Fibroblast of villous mesenchyme (primary cell): ENCODE measurements around the gene ACAP3. TPM values are rescaled to one million over a fixed set of nuclear protein-coding genes. Genes with fewer than 3 reads are reported as not detected.

ENCODE experiments used
- DNase-seq: peaks from one replicate; pipeline ENCODE4 v3.0.0-alpha.2; 2010; ENCODE audit warnings: low read depth
- H3K4me3 ChIP-seq: 2 replicates; pipeline ENCODE4 v1.5.1; 2011; ENCODE audit warnings: low read depth, mild to moderate bottlenecking, low read length
- CTCF ChIP-seq: IDR thresholded peaks from 2 replicates; pipeline ENCODE4 v1.5.1; 2012; ENCODE audit warnings: low read depth, mild to moderate bottlenecking, low read length; ENCODE audit not compliant: insufficient read depth
- total RNA-seq: library from RNA; depleted of rRNA; stranded (reverse); fragments of >200 nt; gene quantifications from 2 replicates; pipeline ENCODE4 v1.2.3, GENCODE V29; 2012

The ACAP3 gene
- total RNA-seq, 1 donor, result 43.2 TPM

- no peak overlapping the region for H3K4me3 ChIP-seq
- TF ChIP-seq CTCF, result no peak
- DNase-seq, result no peak
Measured at GRCh38 chr1:1338278-1338677, 30.5 kb upstream of the ACAP3 start.

GRCh38 chr1:1337793-1338147, 30.0 kb upstream of the ACAP3 start:
- no peak for TF ChIP-seq CTCF
- no peak overlapping the region for H3K4me3 ChIP-seq
- no peak for DNase-seq

GRCh38 chr1:1336931-1337792, 29.4 kb upstream of the ACAP3 start:
- H3K4me3 ChIP-seq, result no peak overlapping the region
- no peak for DNase-seq
- no peak for TF ChIP-seq CTCF

GRCh38 chr1:1336446-1336845, 28.7 kb upstream of the ACAP3 start:
- no peak for TF ChIP-seq CTCF
- no peak for DNase-seq
- no peak overlapping the region for H3K4me3 ChIP-seq

GRCh38 chr1:1335792-1336248, 28.1 kb upstream of the ACAP3 start:
- no peak overlapping the region for H3K4me3 ChIP-seq
- no peak for DNase-seq
- no peak for TF ChIP-seq CTCF

- DNase-seq, result no peak
- H3K4me3 ChIP-seq, result no peak overlapping the region
- no peak for TF ChIP-seq CTCF
Measured at GRCh38 chr1:1335283-1335682, 27.6 kb upstream of the ACAP3 start.

- no peak for DNase-seq
- H3K4me3 ChIP-seq, result no peak overlapping the region
- no peak for TF ChIP-seq CTCF
Measured at GRCh38 chr1:1334835-1335234, 27.1 kb upstream of the ACAP3 start.
